H1 (cell line): ENCODE data around the gene NRXN2. TPM values are rescaled to one million over a fixed set of nuclear protein-coding genes. Genes with fewer than 3 reads are reported as not detected.

ENCODE experiments used
- CBX5 ChIP-seq: fragments of 300-800, 300-1000 bp; sonication (generic); IDR thresholded peaks from 2 replicates; pipeline ENCODE4 v1.7.1; 2016; ENCODE audit warnings: antibody characterized with exemption, low read length, low read depth
- CHD7 ChIP-seq: fragments of 300-600 bp; sonication (generic); IDR thresholded peaks from 2 replicates; pipeline ENCODE4 v1.7.1; 2012; ENCODE audit warnings: low read length, moderate library complexity, mild to moderate bottlenecking, inconsistent platforms; ENCODE audit not compliant: insufficient replicate concordance
- KDM1A ChIP-seq: fragments of 200-600, 300-600 bp; sonication (generic); IDR thresholded peaks from 2 replicates; pipeline ENCODE4 v1.7.1; 2016; ENCODE audit warnings: mild to moderate bottlenecking, low read length, borderline replicate concordance
- KDM4A ChIP-seq: IDR thresholded peaks from one replicate; pipeline ENCODE4 v1.7.1; 2012; ENCODE audit warnings: low read depth, mild to moderate bottlenecking, moderate library complexity, low read length, inconsistent platforms; ENCODE audit not compliant: severe bottlenecking
- MAX ChIP-seq: IDR thresholded peaks from 2 replicates; pipeline ENCODE4 v1.6.1; 2012; ENCODE audit warnings: inconsistent platforms
- PHF8 ChIP-seq: fragments of 200-600 bp; sonication (generic); conservative IDR thresholded peaks from 2 replicates; pipeline ENCODE4 v1.7.1; 2012; ENCODE audit warnings: low read depth, mild to moderate bottlenecking, inconsistent platforms, low read length, moderate library complexity
- TAF7 ChIP-seq: optimal IDR thresholded peaks from 2 replicates; pipeline ENCODE3; 2011; ENCODE audit warnings: low read depth, mild to moderate bottlenecking, inconsistent platforms, low read length, moderate library complexity, borderline replicate concordance
- polyA plus RNA-seq, 7 experiments: library from polyadenylated mRNA; depleted of rRNA in 3 of 7; stranded (reverse) in 5 of 7; unstranded in 2 of 7; fragments of >200 nt in 5 of 7; fragments of 200-250 nt in 2 of 7; gene quantifications; 1 replicate in 5 of 7; 2 replicates in 1 of 7; 4 replicates in 1 of 7; pipeline versions ENCODE4 v1.2.1 to v1.2.3, GENCODE V29; 2011 to 2013; ENCODE audit warnings: missing spikeins in 2 of 7, mixed read lengths in 2 of 7
- total RNA-seq: library from RNA; stranded (reverse); fragmentation: NEBNext Ultra II Directional; extraction: Animal tissue kit (Norgen Biotek cat#: 25700); gene quantifications from 2 replicates; pipeline ENCODE4 v1.2.1, GENCODE V29; 2021

Gene NRXN2
- total and polyA plus RNA-seq, 2 of the 8 experiments (the other 6 are each of a cell fraction or from before 2014, with no cell fraction given), result 1.3 to 11.5 TPM

- no peak for TF ChIP-seq CHD7
- no peak for TF ChIP-seq KDM1A
- no peak for TF ChIP-seq KDM4A
- TF ChIP-seq TAF7, result no peak
- no peak for TF ChIP-seq MAX
- TF ChIP-seq CBX5, result no peak
- no peak for TF ChIP-seq PHF8
These were observed 75.8 kb downstream of the NRXN2 start (continued) for GRCh38 chr11:64647019-64647779.
